Stimulated activated CD8-positive, alpha-beta memory T cell treated with anti-CD3 and anti-CD28 coated beads, Interleukin-15, amount 100 ng/mL, for 48 hours (primary cell): Measurements from ENCODE around the gene IFIT1B.

Experiments used
- DNase-seq, 2 donors: peaks; one replicate each; pipeline ENCODE4 v3.0.0-alpha.2; 2020; ENCODE audit warnings: low read depth in 2 of 2

IFIT1B gene

GRCh38 chr10:89414146-89414878 lies 36.5 kb downstream of the IFIT1B start, which contains the start of gene IFIT5:
Gene IFIT5, plus strand, starts transcription at chr10:89414568. Its CDS starts 231 bp downstream, at chr10:89414799.
- peak; percentile 37 to 51 for DNase-seq

- DNase-seq, result peak in 1 of 2 donors; percentile 6
These were observed 37.3 kb downstream of the IFIT1B start for GRCh38 chr10:89414879-89415821.

DNA sequence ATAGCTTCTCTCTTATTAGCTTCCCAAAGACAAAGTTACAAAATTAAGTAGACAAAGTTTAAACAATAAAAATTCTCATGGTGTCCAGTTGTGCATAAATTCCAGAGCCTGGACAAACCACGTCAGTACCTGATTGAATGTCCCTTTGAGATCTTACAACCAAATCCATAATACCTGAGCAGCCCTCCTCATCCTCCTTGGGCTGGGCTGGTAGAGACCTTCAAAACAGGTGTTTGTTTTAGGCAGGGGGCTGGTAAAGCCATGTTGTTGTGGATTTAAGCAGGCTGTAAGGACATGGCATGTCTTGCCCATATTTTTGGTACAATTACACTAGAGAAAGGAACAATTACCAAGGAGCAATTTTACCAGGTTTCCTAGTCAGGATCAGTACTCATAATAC lies 38.6 kb downstream of the IFIT1B start:
- DNase-seq, result no peak

DNA sequence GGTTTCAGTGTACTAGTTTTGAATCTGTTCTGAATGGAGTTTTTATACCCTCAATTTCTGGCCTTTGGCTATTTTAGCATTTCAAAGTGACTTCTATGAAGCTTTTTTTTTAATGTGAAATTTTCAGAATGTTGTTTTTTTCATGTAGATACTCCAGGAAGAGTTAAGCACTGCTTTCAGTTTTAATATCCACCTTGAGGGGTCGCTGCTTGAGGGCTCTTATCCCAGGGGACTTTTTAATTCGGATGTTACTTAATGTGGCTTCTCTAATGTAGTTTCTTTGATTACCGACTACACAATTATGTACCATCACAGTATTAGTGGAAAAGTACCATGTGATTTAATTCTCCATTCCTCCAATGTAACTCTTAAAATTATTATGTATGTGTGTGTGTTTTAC lies 41.7 kb downstream of the IFIT1B start:
- no peak for DNase-seq

GRCh38 chr10:89421018-89421476 lies 43.2 kb downstream of the IFIT1B start:
- DNase-seq, result no peak

- no peak for DNase-seq
These were observed 47.1 kb downstream of the IFIT1B start for GRCh38 chr10:89425000-89425399.

GRCh38 chr10:89426230-89426868 lies 48.5 kb downstream of the IFIT1B start:
- no peak for DNase-seq

GRCh38 chr10:89427629-89428028 lies 49.8 kb downstream of the IFIT1B start:
- no peak for DNase-seq

DNA sequence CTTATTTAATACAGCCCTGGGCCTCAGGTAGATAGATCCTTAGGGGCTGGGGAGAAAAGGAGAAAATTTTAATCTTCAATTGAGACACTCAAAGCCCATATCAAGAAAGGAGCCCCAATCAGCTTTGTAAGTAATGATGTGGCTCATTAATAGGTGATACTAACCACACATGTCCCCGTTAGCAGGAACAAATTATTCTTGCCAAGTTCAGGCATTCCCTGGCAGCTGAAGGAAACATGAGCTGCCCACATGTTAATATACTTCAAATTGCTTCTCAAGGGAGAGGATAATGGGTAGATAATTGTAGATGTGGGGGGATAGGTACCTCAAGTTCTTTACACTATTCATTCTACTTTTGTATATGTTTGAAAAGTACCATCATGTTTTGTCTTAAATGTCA lies 51.0 kb downstream of the IFIT1B start:
- DNase-seq, result no peak

- DNase-seq, result no peak
These were observed 54.1 kb downstream of the IFIT1B start for GRCh38 chr10:89431977-89432376.
